NT2/D1 (cell line): ENCODE results near the gene TIAM2.

Source experiments
- YY1 ChIP-seq: IDR thresholded peaks from 2 replicates; pipeline ENCODE4 v1.6.1; 2011; ENCODE audit not compliant: insufficient read length, insufficient read depth
- ZNF274 ChIP-seq: IDR thresholded peaks from 2 replicates; pipeline ENCODE4 v1.6.1; 2011; ENCODE audit warnings: mild to moderate bottlenecking, low read depth, low read length

GRCh38 chr6:154954347-154954746, 40.8 kb upstream of the TIAM2 start:
- TF ChIP-seq YY1 (no peak), ZNF274 (no peak)
